Endodermal cell (in vitro differentiated cells): ENCODE data around the gene KCNT1. TPM values are rescaled to one million over a fixed set of nuclear protein-coding genes. Genes with fewer than 3 reads are reported as not detected.

ENCODE experiments used
- DNase-seq: peaks from one replicate; pipeline ENCODE4 v3.0.0-alpha.2; 2017
- H3K27ac ChIP-seq: 2 replicates; pipeline ENCODE4 v1.5.1; 2013; ENCODE audit warnings: mild to moderate bottlenecking, low read depth, low read length, moderate library complexity
- H3K27me3 ChIP-seq: 2 replicates; pipeline ENCODE4 v1.6.1; 2013; ENCODE audit warnings: mild to moderate bottlenecking, low read length, moderate library complexity; ENCODE audit not compliant: insufficient read depth, control insufficient read depth, poor library complexity, severe bottlenecking
- H3K36me3 ChIP-seq: 2 replicates; pipeline ENCODE4 v1.7.0; 2013; ENCODE audit warnings: mild to moderate bottlenecking, low read length, moderate library complexity; ENCODE audit not compliant: control insufficient read depth, insufficient read depth
- H3K4me1 ChIP-seq: one replicate; pipeline ENCODE4 v1.7.0; 2013; ENCODE audit warnings: low read length; ENCODE audit not compliant: control insufficient read depth, insufficient read depth
- H3K4me3 ChIP-seq: 2 replicates; pipeline ENCODE4 v1.5.1; 2013; ENCODE audit warnings: mild to moderate bottlenecking, low read length, moderate library complexity
- H3K9ac ChIP-seq: 2 replicates; pipeline ENCODE4 v1.6.1; 2013; ENCODE audit warnings: mild to moderate bottlenecking, low read length, moderate library complexity; ENCODE audit not compliant: poor library complexity, severe bottlenecking; ENCODE audit errors: extremely low read depth
- H3K9me3 ChIP-seq: 2 replicates; pipeline ENCODE4 v1.6.1; 2013; ENCODE audit warnings: mild to moderate bottlenecking, low read length, moderate library complexity; ENCODE audit not compliant: control insufficient read depth
- H3K27ac Mint-ChIP-seq: 2 replicates; pipeline ENCODE4 v1.8.0; 2020; ENCODE audit warnings: mixed read lengths
- H3K27me3 Mint-ChIP-seq: 2 replicates; pipeline ENCODE4 v1.8.0; 2021; ENCODE audit warnings: mild to moderate bottlenecking, mixed read lengths; ENCODE audit not compliant: insufficient read depth
- H3K36me3 Mint-ChIP-seq: 2 replicates; pipeline ENCODE4 v1.8.0; 2020; ENCODE audit warnings: low read depth, mixed read lengths
- H3K4me1 Mint-ChIP-seq: 2 replicates; pipeline ENCODE4 v1.8.0; 2020; ENCODE audit warnings: mixed read lengths
- H3K4me3 Mint-ChIP-seq: 2 replicates; pipeline ENCODE4 v1.8.0; 2020; ENCODE audit warnings: mild to moderate bottlenecking, moderate library complexity, mixed read lengths
- H3K9me3 Mint-ChIP-seq: 2 replicates; pipeline ENCODE4 v1.8.0; 2020; ENCODE audit warnings: mild to moderate bottlenecking, mixed read lengths
- WGBS, 2 experiments: methylation state at CpG; one replicate each; pipeline versions ENCODE4 v1.1.5 to v1.1.7; 2013; ENCODE audit warnings: missing lambda C conversion rate in 2 of 2, mixed read lengths in 1 of 2; ENCODE audit not compliant: insufficient coverage in 1 of 2, insufficient read length in 1 of 2; 5-methylcytosine and 5-hydroxymethylcytosine counted together
- total RNA-seq, 2 donors: library from RNA; stranded (reverse); fragmentation: NEBNext Ultra II Directional in 1 of 2; extraction: Animal tissue kit (Norgen Biotek cat#: 25700) in 1 of 2; gene quantifications; 2 replicates in 1 of 2; 3 replicates in 1 of 2; pipeline ENCODE4 v1.2.1, GENCODE V29; 2021
- TF ChIP-seq, protein P1 (sequence below): fragments of 200-600 bp; sonication (generic); conservative IDR thresholded peaks from 2 replicates; pipeline ENCODE4 v1.5.0; 2021; ENCODE audit warnings: antibody characterized with exemption, mild to moderate bottlenecking

KCNT1 gene
- total RNA-seq, 2 donors from 2014 or later = 0.15 TPM; not detected in 1

- no peaks in the 10 kb centered on the region for H3K27me3 Mint-ChIP-seq
- H3K36me3 ChIP-seq = no peaks in the 10 kb centered on the region
- WGBS, 2 experiments = 83 to 84% methylated on average over 32 to 36 of the region's 36 CpGs
These were observed 70.9 kb downstream of the KCNT1 start for GRCh38 chr9:135772702-135773493.

GRCh38 chr9:135773530-135774238 lies 71.7 kb downstream of the KCNT1 start:
- Histone ChIP-seq H3K9ac (no peak overlapping the region), H3K27ac (no peak overlapping the region), H3K9me3 (no peaks in the 10 kb centered on the region), H3K36me3 (no peaks in the 10 kb centered on the region), H3K27me3 (no peaks in the 10 kb centered on the region), H3K4me3 (no peak overlapping the region), H3K4me1 (no peaks in the 10 kb centered on the region)
- TF ChIP-seq, protein P1, sequence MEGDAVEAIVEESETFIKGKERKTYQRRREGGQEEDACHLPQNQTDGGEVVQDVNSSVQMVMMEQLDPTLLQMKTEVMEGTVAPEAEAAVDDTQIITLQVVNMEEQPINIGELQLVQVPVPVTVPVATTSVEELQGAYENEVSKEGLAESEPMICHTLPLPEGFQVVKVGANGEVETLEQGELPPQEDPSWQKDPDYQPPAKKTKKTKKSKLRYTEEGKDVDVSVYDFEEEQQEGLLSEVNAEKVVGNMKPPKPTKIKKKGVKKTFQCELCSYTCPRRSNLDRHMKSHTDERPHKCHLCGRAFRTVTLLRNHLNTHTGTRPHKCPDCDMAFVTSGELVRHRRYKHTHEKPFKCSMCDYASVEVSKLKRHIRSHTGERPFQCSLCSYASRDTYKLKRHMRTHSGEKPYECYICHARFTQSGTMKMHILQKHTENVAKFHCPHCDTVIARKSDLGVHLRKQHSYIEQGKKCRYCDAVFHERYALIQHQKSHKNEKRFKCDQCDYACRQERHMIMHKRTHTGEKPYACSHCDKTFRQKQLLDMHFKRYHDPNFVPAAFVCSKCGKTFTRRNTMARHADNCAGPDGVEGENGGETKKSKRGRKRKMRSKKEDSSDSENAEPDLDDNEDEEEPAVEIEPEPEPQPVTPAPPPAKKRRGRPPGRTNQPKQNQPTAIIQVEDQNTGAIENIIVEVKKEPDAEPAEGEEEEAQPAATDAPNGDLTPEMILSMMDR = no peak
- Mint-ChIP-seq H3K9me3 (no peaks in the 10 kb centered on the region), H3K27ac (no peak overlapping the region), H3K36me3 (no peaks in the 10 kb centered on the region), H3K4me3 (no peak overlapping the region), H3K27me3 (no peaks in the 10 kb centered on the region), H3K4me1 (no peaks in the 10 kb centered on the region)
- WGBS, 2 experiments = 87 to 96% methylated on average over 7 to 11 of the region's 11 CpGs
- no peak for DNase-seq

More at GRCh38 chr9:135772702-135773493, 70.9 kb downstream of the KCNT1 start:
- H3K4me1 Mint-ChIP-seq = no peaks in the 10 kb centered on the region
- no peak overlapping the region for H3K27ac Mint-ChIP-seq
- H3K9ac ChIP-seq = no peak overlapping the region
- TF ChIP-seq, protein P1 = no peak
- H3K27ac ChIP-seq = no peak overlapping the region
- no peaks in the 10 kb centered on the region for H3K36me3 Mint-ChIP-seq
- H3K27me3 ChIP-seq = no peaks in the 10 kb centered on the region
- no peaks in the 10 kb centered on the region for H3K9me3 Mint-ChIP-seq
- no peak overlapping the region for H3K4me3 ChIP-seq
- no peak for DNase-seq
- no peak overlapping the region for H3K4me3 Mint-ChIP-seq
- no peaks in the 10 kb centered on the region for H3K4me1 ChIP-seq
- no peaks in the 10 kb centered on the region for H3K9me3 ChIP-seq

GRCh38 chr9:135774239-135774747 lies 72.3 kb downstream of the KCNT1 start:
- H3K9me3 ChIP-seq = no peaks in the 10 kb centered on the region
- H3K4me3 ChIP-seq = no peak overlapping the region
- no peaks in the 10 kb centered on the region for H3K4me1 ChIP-seq
- no peaks in the 10 kb centered on the region for H3K27me3 ChIP-seq
- no peak for DNase-seq
- no peak overlapping the region for H3K27ac ChIP-seq
- Mint-ChIP-seq H3K27me3 (no peaks in the 10 kb centered on the region), H3K36me3 (no peaks in the 10 kb centered on the region), H3K4me3 (no peak overlapping the region), H3K27ac (no peak overlapping the region), H3K9me3 (no peaks in the 10 kb centered on the region), H3K4me1 (no peaks in the 10 kb centered on the region)
- no peak overlapping the region for H3K9ac ChIP-seq
- WGBS, 2 experiments = 91 to 95% methylated on average over 7 to 15 of the region's 15 CpGs
- H3K36me3 ChIP-seq = no peaks in the 10 kb centered on the region
- TF ChIP-seq, protein P1 = no peak
